Neuronal stem cell (in vitro differentiated cells): ENCODE results near the gene TUBGCP2.
"Not testable (repeated sequence)": the region's sequence is repeated elsewhere in the genome, so short reads cannot be mapped to it uniquely, and the experiment has no call there.

Experiments
- DNase-seq: peaks from one replicate; pipeline ENCODE4 v3.0.0-alpha.2; 2013; ENCODE audit warnings: low spot score
- H2AFZ ChIP-seq: one replicate; pipeline ENCODE4 v1.6.1; 2013; ENCODE audit warnings: mild to moderate bottlenecking, low read length, inconsistent platforms
- H2AK5ac ChIP-seq: 2 replicates; pipeline ENCODE4 v1.6.1; 2013; ENCODE audit warnings: low read depth, mild to moderate bottlenecking, inconsistent platforms, low read length, moderate library complexity, mixed read lengths
- H2BK120ac ChIP-seq: 2 replicates; pipeline ENCODE4 v1.6.1; 2013; ENCODE audit warnings: low read depth, mild to moderate bottlenecking, inconsistent platforms, low read length, moderate library complexity, mixed read lengths
- H2BK12ac ChIP-seq: one replicate; pipeline ENCODE4 v1.6.1; 2013; ENCODE audit warnings: low read length, inconsistent platforms
- H2BK15ac ChIP-seq: 2 replicates; pipeline ENCODE4 v1.6.1; 2013; ENCODE audit warnings: mild to moderate bottlenecking, low read length, inconsistent platforms, mixed read lengths
- H2BK5ac ChIP-seq: one replicate; pipeline ENCODE4 v1.6.1; 2013; ENCODE audit warnings: inconsistent platforms, mild to moderate bottlenecking, low read length, moderate library complexity
- H3K14ac ChIP-seq: one replicate; pipeline ENCODE4 v1.6.1; 2013; ENCODE audit warnings: low read length, inconsistent platforms
- H3K18ac ChIP-seq: 2 replicates; pipeline ENCODE4 v1.6.1; 2013; ENCODE audit warnings: low read length, inconsistent platforms
- H3K23ac ChIP-seq: 2 replicates; pipeline ENCODE4 v1.6.1; 2013; ENCODE audit warnings: low read depth, mild to moderate bottlenecking, mixed read lengths, low read length, inconsistent platforms; ENCODE audit not compliant: poor library complexity
- H3K27ac ChIP-seq: replicated peaks from 3 replicates; pipeline ENCODE4 v1.5.1; 2013; ENCODE audit warnings: low read length, inconsistent platforms
- H3K27me3 ChIP-seq, 3 experiments: 2 replicates each; pipeline ENCODE4 v1.6.1; 2013; ENCODE audit warnings: low read length in 3 of 3, mild to moderate bottlenecking in 2 of 3, inconsistent platforms in 1 of 3, low read depth in 1 of 3, mixed read lengths in 1 of 3, moderate library complexity in 1 of 3; ENCODE audit not compliant: control insufficient read depth in 3 of 3, insufficient read depth in 3 of 3
- H3K36me3 ChIP-seq, 2 donors: replicated peaks in 1 of 2; 2 replicates each; pipeline ENCODE4 v1.6.1; 2013; ENCODE audit warnings: low read length in 2 of 2; ENCODE audit not compliant: control insufficient read depth in 2 of 2, insufficient read depth in 2 of 2
- H3K4ac ChIP-seq: 2 replicates; pipeline ENCODE4 v1.6.1; 2013; ENCODE audit warnings: inconsistent platforms, mild to moderate bottlenecking, low read length, moderate library complexity
- H3K4me1 ChIP-seq, 2 donors: 1 replicate in 1 of 2; 2 replicates in 1 of 2; pipeline ENCODE4 v1.6.1; 2013; ENCODE audit warnings: low read length in 2 of 2, low read depth in 1 of 2; ENCODE audit not compliant: control insufficient read depth in 2 of 2, insufficient read depth in 1 of 2
- H3K4me2 ChIP-seq: one replicate; pipeline ENCODE4 v1.6.1; 2013; ENCODE audit warnings: mild to moderate bottlenecking, low read length, inconsistent platforms; ENCODE audit not compliant: insufficient read depth, poor library complexity, severe bottlenecking
- H3K4me3 ChIP-seq, 2 donors: 2 replicates each; pipeline ENCODE4 v1.5.1; 2013; ENCODE audit warnings: low read length in 2 of 2, mild to moderate bottlenecking in 2 of 2, inconsistent platforms in 1 of 2, moderate library complexity in 1 of 2
- H3K79me1 ChIP-seq: one replicate; pipeline ENCODE4 v1.6.1; 2013; ENCODE audit warnings: low read depth, mild to moderate bottlenecking, inconsistent platforms, low read length, moderate library complexity
- H3K9ac ChIP-seq: one replicate; pipeline ENCODE4 v1.6.1; 2013; ENCODE audit warnings: mild to moderate bottlenecking, low read depth, low read length, inconsistent platforms; ENCODE audit not compliant: poor library complexity
- H3K9me3 ChIP-seq, 2 donors: replicated peaks in 1 of 2; 2 replicates each; pipeline versions ENCODE3 to v1.6.1; 2013; ENCODE audit warnings: low read length in 2 of 2, mild to moderate bottlenecking in 2 of 2, inconsistent platforms in 1 of 2, low read depth in 1 of 2, mixed read lengths in 1 of 2, moderate library complexity in 1 of 2; ENCODE audit not compliant: control insufficient read depth in 2 of 2, insufficient read depth in 1 of 2
- H4K8ac ChIP-seq: one replicate; pipeline ENCODE4 v1.6.1; 2013; ENCODE audit warnings: low read depth, mild to moderate bottlenecking, inconsistent platforms, low read length, moderate library complexity
- H4K91ac ChIP-seq: one replicate; pipeline ENCODE4 v1.6.1; 2013; ENCODE audit warnings: low read length, low read depth, mild to moderate bottlenecking, inconsistent platforms; ENCODE audit not compliant: poor library complexity
- WGBS, 2 donors: extraction: QIAGEN DNeasy Blood & Tissue Kit; methylation state at CpG; one replicate each; pipeline ENCODE4 v1.1.7; 2013; ENCODE audit warnings: missing lambda C conversion rate in 2 of 2, mixed read lengths in 1 of 2; ENCODE audit not compliant: insufficient read length in 2 of 2, insufficient replicate concordance in 1 of 2; ENCODE audit errors: extremely low coverage in 2 of 2; 5-methylcytosine and 5-hydroxymethylcytosine counted together

The TUBGCP2 gene

DNA sequence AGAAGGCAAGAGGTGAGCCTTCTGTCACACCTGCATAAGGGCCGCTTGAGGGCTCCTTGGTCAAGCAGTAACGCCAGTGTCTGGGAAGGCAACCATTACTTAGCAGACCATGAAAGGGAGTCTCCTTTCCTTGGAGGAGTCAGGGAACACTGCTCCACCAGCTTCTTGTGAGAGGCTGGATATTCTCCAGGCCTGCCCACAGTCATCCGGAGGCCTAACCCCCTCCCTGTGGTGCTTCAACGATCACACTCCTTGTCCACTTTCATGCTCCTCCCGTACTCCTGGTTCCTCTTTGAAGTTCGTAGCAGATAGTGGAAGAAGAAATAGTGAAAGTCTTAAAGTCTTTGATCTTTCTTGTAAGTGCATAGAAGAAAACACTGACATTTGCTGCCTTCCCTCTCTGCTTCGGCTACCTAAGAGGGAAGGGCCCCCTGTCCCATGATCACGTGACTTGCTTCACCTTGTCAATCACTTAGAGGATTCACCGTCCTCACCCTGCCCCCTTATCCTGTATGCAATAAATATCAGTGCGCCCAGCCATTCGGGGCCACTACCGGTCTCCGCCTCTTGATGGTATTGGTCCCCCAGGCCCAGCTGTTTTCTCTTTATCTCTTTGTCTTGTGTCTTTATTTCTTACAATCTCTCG, 13.5 kb upstream of the TUBGCP2 start:
- H3K27me3 ChIP-seq, result peaks cover 0 to 28% (median 25%) of the 10 kb centered on the region in 3 experiments
- H3K4me1 ChIP-seq, H3K9me3 ChIP-seq, H3K23ac ChIP-seq, H3K27ac ChIP-seq, H2BK5ac ChIP-seq, H4K8ac ChIP-seq, H3K4ac ChIP-seq, H3K4me2 ChIP-seq, H4K91ac ChIP-seq, H2AFZ ChIP-seq, H3K14ac ChIP-seq, H2BK15ac ChIP-seq, H3K4me3 ChIP-seq, H3K18ac ChIP-seq, H3K79me1 ChIP-seq, H2BK120ac ChIP-seq, H2AK5ac ChIP-seq, H2BK12ac ChIP-seq, H3K9ac ChIP-seq, H3K36me3 ChIP-seq, DNase-seq: not testable (repeated sequence)
- WGBS, 2 donors, result no CpG with 5 or more reads among the region's 14 CpGs

DNA sequence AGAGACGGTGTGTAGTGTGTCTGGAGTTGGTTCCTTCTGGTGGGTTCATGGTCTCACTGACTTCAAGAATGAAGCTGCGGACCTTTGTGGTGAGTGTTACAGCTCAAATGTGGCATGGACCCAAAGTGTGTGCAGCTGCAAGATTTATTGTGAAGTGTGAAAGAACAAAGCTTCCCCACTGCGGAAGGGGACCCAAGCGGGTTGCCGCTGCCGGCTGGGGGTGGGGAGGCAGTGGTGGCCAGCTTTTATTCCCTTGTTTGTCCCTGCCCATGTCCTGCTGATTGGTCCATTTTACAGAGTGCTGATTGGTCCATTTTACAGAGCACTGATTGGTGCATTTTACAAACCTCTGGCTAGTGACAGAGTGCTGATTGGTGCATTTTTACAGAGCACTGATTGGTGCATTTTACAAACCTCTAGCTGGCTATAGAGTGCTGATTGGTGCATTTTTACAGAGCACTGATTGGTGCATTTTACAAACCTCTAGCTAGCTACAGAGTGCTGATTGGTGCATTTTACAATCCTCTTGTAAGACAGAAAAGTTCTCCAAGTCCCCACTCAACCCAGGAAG, 12.3 kb upstream of the TUBGCP2 start:
- not testable (repeated sequence) for H3K27ac ChIP-seq, H2AFZ ChIP-seq, H3K4ac ChIP-seq, H3K14ac ChIP-seq, H2BK12ac ChIP-seq, H3K9me3 ChIP-seq, H3K4me2 ChIP-seq, H2BK5ac ChIP-seq, H4K8ac ChIP-seq, H3K18ac ChIP-seq, H2BK15ac ChIP-seq, H3K9ac ChIP-seq, H2AK5ac ChIP-seq, H4K91ac ChIP-seq, H3K36me3 ChIP-seq, H3K79me1 ChIP-seq, H2BK120ac ChIP-seq, H3K4me3 ChIP-seq, H3K23ac ChIP-seq, H3K4me1 ChIP-seq, DNase-seq
- peaks cover 0 to 16% (median 12%) of the 10 kb centered on the region in 3 experiments for H3K27me3 ChIP-seq
- no CpG with 5 or more reads among the region's 6 CpGs for WGBS, 2 donors

DNA sequence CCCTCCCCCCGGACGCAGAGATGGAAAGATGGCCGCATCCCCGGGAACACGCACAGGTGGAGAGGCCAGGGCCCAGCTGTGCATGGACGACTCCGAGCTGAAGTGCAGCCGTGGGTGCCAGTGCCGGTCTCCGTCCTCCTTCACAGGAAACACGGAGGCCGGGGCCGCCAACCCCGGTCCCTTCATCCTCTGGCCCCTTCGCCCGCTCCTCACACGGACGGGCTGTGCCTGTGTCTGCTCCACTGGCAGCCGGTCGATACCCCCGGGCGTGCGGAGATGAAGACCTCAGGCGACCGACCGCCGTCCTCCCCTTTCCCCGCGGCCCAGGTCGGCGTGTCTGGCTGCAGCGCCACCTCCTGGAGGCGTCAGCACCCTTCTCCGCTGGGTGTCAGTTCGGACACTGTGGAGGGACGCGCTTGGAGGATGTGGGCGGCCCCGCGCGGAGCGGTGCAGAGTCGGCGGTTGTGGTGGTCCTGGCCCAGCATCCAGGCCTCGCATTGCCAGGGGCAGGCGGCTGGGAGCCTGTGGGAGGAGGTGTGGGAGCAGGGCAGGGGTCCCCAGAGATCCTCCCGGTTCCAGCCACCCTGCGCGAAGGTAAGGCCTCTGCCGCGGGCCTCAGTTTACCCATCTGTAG, 9.9 kb upstream of the TUBGCP2 start:
- no CpG with 5 or more reads among the region's 51 CpGs for WGBS, 2 donors
- no peaks in the 10 kb centered on the region for H3K36me3 ChIP-seq

DNA sequence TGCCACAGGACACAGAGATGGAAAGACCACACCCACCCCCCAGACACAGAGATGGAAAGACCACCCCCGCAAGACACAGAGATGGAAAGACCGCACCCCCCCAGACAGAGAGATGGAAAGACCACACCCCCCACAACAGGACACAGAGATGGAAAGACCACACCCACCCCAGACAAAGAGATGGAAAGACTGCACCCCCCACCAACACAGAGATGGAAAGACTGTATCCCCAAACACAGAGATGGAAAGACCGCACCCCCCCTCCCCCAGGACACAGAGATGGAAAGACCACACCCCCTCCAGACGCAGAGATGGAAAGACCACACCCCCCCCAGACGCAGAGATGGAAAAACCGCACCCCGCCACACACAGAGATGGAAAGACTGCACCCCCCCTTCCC, 8.1 kb upstream of the TUBGCP2 start:
- Histone ChIP-seq H3K27ac (no peak overlapping the region), H2BK12ac (no peak overlapping the region), H3K79me1 (peaks cover 2% of the 10 kb centered on the region), H3K23ac (no peak overlapping the region), H3K4me1 (peaks cover 0 to 2% of the 10 kb centered on the region in 2 donors), H3K9ac (no peak overlapping the region), H2AK5ac (no peak overlapping the region), H2BK120ac (no peak overlapping the region), H3K4me2 (no peak overlapping the region), H4K91ac (no peak overlapping the region), H3K14ac (no peak overlapping the region), H3K27me3 (peaks cover 0 to 5% (median 4%) of the 10 kb centered on the region in 3 experiments), H3K4me3 (no peak overlapping the region), H3K4ac (no peak overlapping the region), H2BK5ac (no peak overlapping the region), H2AFZ (no peak overlapping the region), H2BK15ac (no peak overlapping the region), H3K18ac (no peak overlapping the region), H4K8ac (no peak overlapping the region), H3K36me3 (peaks cover 8 to 15% of the 10 kb centered on the region in 2 donors), H3K9me3 (no peaks in the 10 kb centered on the region)
- no peak for DNase-seq
- WGBS, 2 donors, result no CpG with 5 or more reads among the region's 7 CpGs

More for the DNA sequence above, 9.9 kb upstream of the TUBGCP2 start:
- Histone ChIP-seq H2AK5ac (peak overlapping the region; percentile 37), H2BK15ac (peak overlapping the region; percentile 89), H3K9ac (peak overlapping the region; percentile 90), H2BK5ac (no peak overlapping the region), H3K4me1 (peaks cover 0 to 2% of the 10 kb centered on the region in 2 donors), H2BK120ac (peak overlapping the region; percentile 87), H2BK12ac (no peak overlapping the region), H3K14ac (peak overlapping the region; percentile 38), H3K23ac (peak overlapping the region; percentile 73), H3K4ac (no peak overlapping the region), H3K27me3 (peaks cover 0 to 5% (median 4%) of the 10 kb centered on the region in 3 experiments), H3K9me3 (no peaks in the 10 kb centered on the region), H3K79me1 (peaks cover 2% of the 10 kb centered on the region), H3K18ac (peak overlapping the region; percentile 98), H2AFZ (peak overlapping the region; percentile 100), H3K4me3 (peak overlapping the region; percentile 50 to 91), H4K91ac (no peak overlapping the region), H3K27ac (no peak overlapping the region), H4K8ac (no peak overlapping the region), H3K4me2 (peak overlapping the region; percentile 62)
- DNase-seq, result no peak
